ENCODE data around the gene EML5.
A peak's percentile ranks its signal among the peaks of the same experiment; 100 is the strongest.

The EML5 gene

GRCh38 chr14:88616697-88617096 lies 176.1 kb downstream of the EML5 start:
- no peak overlapping the region for H2BK120ac ChIP-seq (ENCODE audit: insufficient read depth, low read length, poor library complexity)
- H3K18ac ChIP-seq (ENCODE audit: low read length): no peak overlapping the region
- H3K23ac ChIP-seq (ENCODE audit: low read length): no peak overlapping the region
- H4K12ac ChIP-seq (ENCODE audit: low read depth, low read length): no peak overlapping the region
- H3K4me2 ChIP-seq (ENCODE audit: low read length): no peak overlapping the region
- H4K91ac ChIP-seq (ENCODE audit: low read depth, low read length): no peak overlapping the region
- no peak overlapping the region for H2BK5ac ChIP-seq (ENCODE audit: low read depth, low read length, poor library complexity)
- no peak overlapping the region for H3K27ac ChIP-seq (ENCODE audit: low read depth, low read length)
- H3K79me1 ChIP-seq (ENCODE audit: low read length): no peaks in the 10 kb centered on the region
- no peak for DNase-seq
- no peaks in the 10 kb centered on the region for H3K4me1 ChIP-seq (ENCODE audit: control insufficient read depth in 1 of 2, insufficient read depth in 2 of 2, low read length in 2 of 2)
- no CpG with 5 or more reads among the region's 1 CpG for WGBS (ENCODE audit: extremely low coverage, insufficient coverage, insufficient read length)
- H2BK12ac ChIP-seq (ENCODE audit: low read length): no peak overlapping the region
- no peak overlapping the region for H2AK5ac ChIP-seq (ENCODE audit: low read length)
- no peak overlapping the region for H3K14ac ChIP-seq (ENCODE audit: low read length)
- no peaks in the 10 kb centered on the region for H3K79me2 ChIP-seq (ENCODE audit: control insufficient read depth, insufficient read depth, low read length, poor library complexity)
- no peaks in the 10 kb centered on the region for H3K27me3 ChIP-seq (ENCODE audit: insufficient read depth, low read length)
- H3K9me3 ChIP-seq (ENCODE audit: insufficient read depth, low read depth, low read length): no peaks in the 10 kb centered on the region
- H3K4me3 ChIP-seq (ENCODE audit: low read depth, low read length): no peak overlapping the region
- H3K36me3 ChIP-seq (ENCODE audit: control insufficient read depth in 1 of 2, insufficient read depth in 2 of 2, low read length in 2 of 2): peaks cover 0 to 10% of the 10 kb centered on the region in 2 experiments
- H2AFZ ChIP-seq (ENCODE audit: insufficient read depth, low read length, poor library complexity): no peak overlapping the region
- no peak overlapping the region for H4K8ac ChIP-seq (ENCODE audit: low read depth, low read length)
- no peak overlapping the region for H3K9ac ChIP-seq (ENCODE audit: low read length)
- H3K4ac ChIP-seq (ENCODE audit: low read depth, low read length): no peak overlapping the region

- H3K4me2 ChIP-seq (ENCODE audit: low read length): no peak overlapping the region
- H2BK5ac ChIP-seq (ENCODE audit: low read depth, low read length, poor library complexity): no peak overlapping the region
- no peak overlapping the region for H2AK5ac ChIP-seq (ENCODE audit: low read length)
- no peaks in the 10 kb centered on the region for H3K79me2 ChIP-seq (ENCODE audit: control insufficient read depth, insufficient read depth, low read length, poor library complexity)
- H3K23ac ChIP-seq (ENCODE audit: low read length): no peak overlapping the region
- H2AFZ ChIP-seq (ENCODE audit: insufficient read depth, low read length, poor library complexity): no peak overlapping the region
- H3K14ac ChIP-seq (ENCODE audit: low read length): no peak overlapping the region
- peak in 1 of 2 donors; percentile 58 for DNase-seq
- H3K18ac ChIP-seq (ENCODE audit: low read length): no peak overlapping the region
- no peaks in the 10 kb centered on the region for H3K9me3 ChIP-seq (ENCODE audit: insufficient read depth, low read depth, low read length)
- no CpG with 5 or more reads among the region's 3 CpGs for WGBS (ENCODE audit: extremely low coverage, insufficient coverage, insufficient read length)
- no peak overlapping the region for H3K4me3 ChIP-seq (ENCODE audit: low read depth, low read length)
- no peak overlapping the region for H4K91ac ChIP-seq (ENCODE audit: low read depth, low read length)
- no peak overlapping the region for H3K9ac ChIP-seq (ENCODE audit: low read length)
- H3K27ac ChIP-seq (ENCODE audit: low read depth, low read length): no peak overlapping the region
- no peak overlapping the region for H4K12ac ChIP-seq (ENCODE audit: low read depth, low read length)
- no peaks in the 10 kb centered on the region for H3K4me1 ChIP-seq (ENCODE audit: control insufficient read depth in 1 of 2, insufficient read depth in 2 of 2, low read length in 2 of 2)
- no peaks in the 10 kb centered on the region for H3K27me3 ChIP-seq (ENCODE audit: insufficient read depth, low read length)
- H3K36me3 ChIP-seq (ENCODE audit: control insufficient read depth in 1 of 2, insufficient read depth in 2 of 2, low read length in 2 of 2): peaks cover 7 to 24% of the 10 kb centered on the region in 2 experiments
- H3K79me1 ChIP-seq (ENCODE audit: low read length): no peaks in the 10 kb centered on the region
- no peak overlapping the region for H3K4ac ChIP-seq (ENCODE audit: low read depth, low read length)
- H4K8ac ChIP-seq (ENCODE audit: low read depth, low read length): no peak overlapping the region
- H2BK12ac ChIP-seq (ENCODE audit: low read length): no peak overlapping the region
- no peak overlapping the region for H2BK120ac ChIP-seq (ENCODE audit: insufficient read depth, low read length, poor library complexity)
Measured at GRCh38 chr14:88614218-88614907, 178.4 kb downstream of the EML5 start.

- H3K79me2 ChIP-seq (ENCODE audit: control insufficient read depth, insufficient read depth, low read length, poor library complexity): no peaks in the 10 kb centered on the region
- no peak overlapping the region for H4K91ac ChIP-seq (ENCODE audit: low read depth, low read length)
- H2AFZ ChIP-seq (ENCODE audit: insufficient read depth, low read length, poor library complexity): no peak overlapping the region
- peaks cover 7 to 24% of the 10 kb centered on the region in 2 experiments for H3K36me3 ChIP-seq (ENCODE audit: control insufficient read depth in 1 of 2, insufficient read depth in 2 of 2, low read length in 2 of 2)
- H4K8ac ChIP-seq (ENCODE audit: low read depth, low read length): no peak overlapping the region
- no peak overlapping the region for H2BK12ac ChIP-seq (ENCODE audit: low read length)
- no peak overlapping the region for H4K12ac ChIP-seq (ENCODE audit: low read depth, low read length)
- H2BK5ac ChIP-seq (ENCODE audit: low read depth, low read length, poor library complexity): no peak overlapping the region
- no peak overlapping the region for H3K4me2 ChIP-seq (ENCODE audit: low read length)
- H3K4me1 ChIP-seq (ENCODE audit: control insufficient read depth in 1 of 2, insufficient read depth in 2 of 2, low read length in 2 of 2): no peaks in the 10 kb centered on the region
- no peak overlapping the region for H3K18ac ChIP-seq (ENCODE audit: low read length)
- no peaks in the 10 kb centered on the region for H3K9me3 ChIP-seq (ENCODE audit: insufficient read depth, low read depth, low read length)
- no peak overlapping the region for H3K27ac ChIP-seq (ENCODE audit: low read depth, low read length)
- H3K4me3 ChIP-seq (ENCODE audit: low read depth, low read length): no peak overlapping the region
- no peaks in the 10 kb centered on the region for H3K27me3 ChIP-seq (ENCODE audit: insufficient read depth, low read length)
- no peak overlapping the region for H3K23ac ChIP-seq (ENCODE audit: low read length)
- H3K9ac ChIP-seq (ENCODE audit: low read length): no peak overlapping the region
- DNase-seq: no peak
- H2AK5ac ChIP-seq (ENCODE audit: low read length): no peak overlapping the region
- H3K79me1 ChIP-seq (ENCODE audit: low read length): no peaks in the 10 kb centered on the region
- no peak overlapping the region for H3K4ac ChIP-seq (ENCODE audit: low read depth, low read length)
- H2BK120ac ChIP-seq (ENCODE audit: insufficient read depth, low read length, poor library complexity): no peak overlapping the region
- no peak overlapping the region for H3K14ac ChIP-seq (ENCODE audit: low read length)
- WGBS (ENCODE audit: extremely low coverage, insufficient coverage, insufficient read length): no CpG with 5 or more reads among the region's 5 CpGs
Measured at GRCh38 chr14:88613552-88614010, 179.2 kb downstream of the EML5 start.

DNA sequence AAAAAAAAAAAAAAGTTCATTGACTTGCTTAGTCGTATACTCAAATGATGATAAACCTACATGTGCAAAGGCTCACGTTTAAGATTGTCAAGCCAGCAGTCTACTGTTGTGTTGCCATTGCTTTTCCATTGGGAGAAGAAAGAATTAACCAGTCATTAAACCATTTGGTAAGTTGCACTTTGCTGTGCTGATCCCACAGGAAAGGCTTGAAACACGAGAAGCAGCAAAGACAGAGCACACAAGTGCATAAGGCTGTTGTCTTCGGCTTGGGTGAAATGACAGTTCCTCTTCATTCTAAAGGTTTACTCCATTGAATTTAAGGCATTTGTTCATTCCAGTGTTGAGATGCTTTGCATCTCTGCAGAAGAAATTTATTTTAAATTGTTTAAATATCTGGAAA lies 179.8 kb downstream of the EML5 start:
- Histone ChIP-seq H3K18ac (ENCODE audit: low read length) (no peak overlapping the region), H3K14ac (ENCODE audit: low read length) (no peak overlapping the region), H3K23ac (ENCODE audit: low read length) (no peak overlapping the region), H3K4me3 (ENCODE audit: low read depth, low read length) (no peak overlapping the region), H3K36me3 (ENCODE audit: control insufficient read depth in 1 of 2, insufficient read depth in 2 of 2, low read length in 2 of 2) (peaks cover 9 to 30% of the 10 kb centered on the region in 2 experiments), H3K27ac (ENCODE audit: low read depth, low read length) (no peak overlapping the region), H2BK12ac (ENCODE audit: low read length) (no peak overlapping the region), H3K4me1 (ENCODE audit: control insufficient read depth in 1 of 2, insufficient read depth in 2 of 2, low read length in 2 of 2) (no peaks in the 10 kb centered on the region), H3K79me1 (ENCODE audit: low read length) (no peaks in the 10 kb centered on the region), H4K91ac (ENCODE audit: low read depth, low read length) (no peak overlapping the region), H2AK5ac (ENCODE audit: low read length) (no peak overlapping the region), H3K4ac (ENCODE audit: low read depth, low read length) (no peak overlapping the region), H3K27me3 (ENCODE audit: insufficient read depth, low read length) (no peaks in the 10 kb centered on the region), H4K12ac (ENCODE audit: low read depth, low read length) (no peak overlapping the region), H2BK5ac (ENCODE audit: low read depth, low read length, poor library complexity) (no peak overlapping the region), H3K9me3 (ENCODE audit: insufficient read depth, low read depth, low read length) (no peaks in the 10 kb centered on the region), H2AFZ (ENCODE audit: insufficient read depth, low read length, poor library complexity) (no peak overlapping the region), H2BK120ac (ENCODE audit: insufficient read depth, low read length, poor library complexity) (no peak overlapping the region), H3K9ac (ENCODE audit: low read length) (no peak overlapping the region), H3K79me2 (ENCODE audit: control insufficient read depth, insufficient read depth, low read length, poor library complexity) (no peaks in the 10 kb centered on the region), H4K8ac (ENCODE audit: low read depth, low read length) (no peak overlapping the region), H3K4me2 (ENCODE audit: low read length) (no peak overlapping the region)
- DNase-seq: no peak
- WGBS (ENCODE audit: extremely low coverage, insufficient coverage, insufficient read length): no CpG with 5 or more reads among the region's 4 CpGs

Data from trophoblast cell (in vitro differentiated cells and primary cell).